Gastroesophageal sphincter (tissue), 3 donors: Measurements from ENCODE around the gene KLHL29.

Experiments used
- POLR2A ChIP-seq, 2 donors: fragments of 450-650 bp; IDR thresholded peaks; one replicate each; pipeline ENCODE4 v1.6.1; 2017; ENCODE audit warnings: antibody characterized with exemption in 2 of 2, mild to moderate bottlenecking in 2 of 2, moderate library complexity in 1 of 2
- TF ChIP-seq, protein P1 (sequence below), 4 experiments: fragments of 200-600 bp in 2 of 4; fragments of 450-650 bp in 2 of 4; sonication (generic) in 1 of 4; IDR thresholded peaks; one replicate each; pipeline ENCODE4 v1.5.1; 2017 to 2019; ENCODE audit warnings: antibody characterized with exemption in 4 of 4, mild to moderate bottlenecking in 2 of 4, moderate library complexity in 2 of 4

DNA sequence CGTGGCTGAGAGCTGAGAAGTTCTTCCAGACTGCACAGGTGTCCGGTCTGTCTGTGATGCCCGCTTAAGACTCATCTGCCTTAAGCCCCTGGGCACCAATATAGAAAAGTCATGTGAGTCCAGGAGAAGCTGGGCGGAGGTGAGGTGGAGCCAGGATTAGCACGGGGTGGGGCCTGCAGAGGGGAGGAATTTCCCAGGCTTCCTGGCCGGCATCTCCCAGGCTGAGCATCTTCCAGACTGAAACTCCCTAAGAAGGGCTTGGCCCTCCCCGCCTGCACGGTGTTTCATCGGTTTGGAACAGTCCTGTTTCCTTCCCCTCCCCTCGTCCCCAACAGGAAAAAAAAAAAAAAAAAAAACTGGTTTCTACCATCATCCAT lies 271.6 kb downstream of the KLHL29 start:
- TF ChIP-seq, protein P1, sequence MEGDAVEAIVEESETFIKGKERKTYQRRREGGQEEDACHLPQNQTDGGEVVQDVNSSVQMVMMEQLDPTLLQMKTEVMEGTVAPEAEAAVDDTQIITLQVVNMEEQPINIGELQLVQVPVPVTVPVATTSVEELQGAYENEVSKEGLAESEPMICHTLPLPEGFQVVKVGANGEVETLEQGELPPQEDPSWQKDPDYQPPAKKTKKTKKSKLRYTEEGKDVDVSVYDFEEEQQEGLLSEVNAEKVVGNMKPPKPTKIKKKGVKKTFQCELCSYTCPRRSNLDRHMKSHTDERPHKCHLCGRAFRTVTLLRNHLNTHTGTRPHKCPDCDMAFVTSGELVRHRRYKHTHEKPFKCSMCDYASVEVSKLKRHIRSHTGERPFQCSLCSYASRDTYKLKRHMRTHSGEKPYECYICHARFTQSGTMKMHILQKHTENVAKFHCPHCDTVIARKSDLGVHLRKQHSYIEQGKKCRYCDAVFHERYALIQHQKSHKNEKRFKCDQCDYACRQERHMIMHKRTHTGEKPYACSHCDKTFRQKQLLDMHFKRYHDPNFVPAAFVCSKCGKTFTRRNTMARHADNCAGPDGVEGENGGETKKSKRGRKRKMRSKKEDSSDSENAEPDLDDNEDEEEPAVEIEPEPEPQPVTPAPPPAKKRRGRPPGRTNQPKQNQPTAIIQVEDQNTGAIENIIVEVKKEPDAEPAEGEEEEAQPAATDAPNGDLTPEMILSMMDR (IDR thresholded peaks at IDR 0.05), result no peak
- TF ChIP-seq POLR2A (IDR thresholded peaks at IDR 0.05), result no peak
